ENCODE measurements around the gene MYOM1.
"Not testable (repeated sequence)": the region's sequence is repeated elsewhere in the genome, so short reads cannot be mapped to it uniquely, and the experiment has no call there.

MYOM1 gene

DNA sequence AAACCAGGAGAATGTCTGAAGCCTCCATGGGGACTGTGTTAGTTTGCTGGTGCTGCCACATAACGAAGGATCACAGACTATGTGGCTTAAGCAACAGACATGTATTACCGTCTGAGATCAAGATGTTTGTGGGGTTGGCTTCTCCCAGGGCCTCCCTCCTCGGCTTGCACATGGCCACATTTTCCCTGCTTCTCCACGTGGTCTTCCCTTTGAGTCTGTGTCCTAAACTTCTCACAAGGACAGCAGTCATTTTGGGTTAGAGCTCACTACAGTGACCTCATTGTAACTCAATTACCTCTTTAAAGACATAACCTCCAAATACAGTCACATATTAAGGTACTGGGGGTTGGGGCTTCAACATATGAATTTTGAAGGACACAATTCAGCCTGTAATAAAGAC is 162.2 kb downstream of the MYOM1 start:
- no peak for DNase-seq (ENCODE audit: low spot score)

DNA sequence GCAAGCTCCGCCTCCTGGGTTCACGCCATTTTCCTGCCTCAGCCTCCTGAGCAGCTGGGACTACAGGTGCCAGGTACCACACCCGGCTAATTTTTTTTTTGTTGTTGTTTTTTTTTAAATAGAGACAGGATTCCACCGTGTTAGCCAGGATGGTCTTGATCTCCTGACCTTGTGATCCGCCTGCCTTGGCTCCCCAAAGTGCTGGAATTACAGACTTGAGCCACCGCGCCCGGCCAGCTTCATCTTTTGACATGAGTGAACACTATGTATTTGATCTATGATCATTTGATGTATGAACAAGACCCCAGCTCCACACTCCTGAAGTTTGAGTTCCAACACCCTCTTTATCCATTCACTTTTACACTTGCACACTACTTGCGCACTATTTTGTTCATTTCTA is 163.5 kb downstream of the MYOM1 start:
- no peak for DNase-seq (ENCODE audit: low spot score)

DNA sequence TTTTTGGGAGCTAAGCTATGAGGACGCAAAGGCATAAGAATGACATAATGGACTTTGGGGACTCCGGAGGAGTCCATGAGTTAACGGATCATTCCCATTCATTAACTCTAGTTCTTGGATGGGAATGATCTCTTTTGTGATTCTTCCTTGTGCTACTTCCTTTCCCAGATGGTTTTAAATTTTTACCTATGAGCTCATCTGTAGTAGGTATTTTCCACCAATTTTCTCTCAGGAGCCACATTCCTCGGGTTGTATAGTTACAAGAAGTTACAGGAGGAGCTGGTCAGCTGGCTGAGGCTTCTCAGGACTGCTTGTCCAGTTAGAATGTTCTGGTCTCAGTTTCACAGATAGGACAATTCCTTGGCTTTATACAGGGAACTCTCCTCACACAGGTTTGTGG is 164.0 kb downstream of the MYOM1 start:
- DNase-seq (ENCODE audit: low spot score) = no peak

DNA sequence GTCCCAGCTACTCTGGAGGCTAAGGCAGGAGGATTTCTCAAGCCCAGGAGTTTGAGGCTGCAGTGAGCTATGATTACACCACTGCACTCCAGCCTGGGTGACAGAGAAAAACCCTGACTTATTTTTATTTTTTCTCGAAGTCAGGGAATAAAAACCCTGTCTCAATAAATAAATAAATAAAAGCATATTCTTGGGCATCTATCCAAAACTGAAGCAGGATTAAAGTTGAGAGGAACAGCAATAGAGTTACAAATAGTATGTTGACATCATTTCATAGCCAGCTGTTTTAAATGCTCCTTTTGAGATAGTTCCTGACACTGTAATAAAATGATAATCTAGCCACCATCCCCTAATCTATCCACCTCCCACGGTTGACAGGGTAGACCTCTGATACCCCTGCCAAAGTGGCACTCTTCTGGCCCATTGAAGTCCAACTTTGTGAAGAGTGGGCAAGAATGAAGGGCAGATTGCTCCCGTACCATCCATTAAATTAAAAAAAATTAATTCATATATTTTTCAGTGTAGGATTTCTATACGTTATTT is 164.5 kb downstream of the MYOM1 start:
- no peak for DNase-seq (ENCODE audit: low spot score)

DNA sequence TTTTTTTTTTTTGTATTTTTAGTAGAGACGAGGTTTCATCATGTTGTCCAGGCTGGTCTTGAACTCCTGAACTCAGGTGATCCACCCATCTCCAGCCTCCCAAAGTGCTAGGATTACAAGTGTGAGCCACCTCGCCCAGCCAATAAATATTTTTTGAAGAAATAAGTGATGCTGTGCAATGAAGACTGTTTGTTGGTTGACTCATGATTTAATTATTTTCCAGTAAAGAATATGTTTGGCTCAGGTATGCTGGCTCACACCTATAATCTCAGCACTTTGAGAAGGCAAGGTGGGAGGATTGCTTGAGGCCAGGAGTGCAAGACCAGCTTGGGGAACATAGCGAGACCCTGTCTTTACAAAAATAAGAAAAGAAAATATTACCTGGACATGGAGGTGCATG is 165.0 kb downstream of the MYOM1 start:
- no peak for DNase-seq (ENCODE audit: low spot score)

DNA sequence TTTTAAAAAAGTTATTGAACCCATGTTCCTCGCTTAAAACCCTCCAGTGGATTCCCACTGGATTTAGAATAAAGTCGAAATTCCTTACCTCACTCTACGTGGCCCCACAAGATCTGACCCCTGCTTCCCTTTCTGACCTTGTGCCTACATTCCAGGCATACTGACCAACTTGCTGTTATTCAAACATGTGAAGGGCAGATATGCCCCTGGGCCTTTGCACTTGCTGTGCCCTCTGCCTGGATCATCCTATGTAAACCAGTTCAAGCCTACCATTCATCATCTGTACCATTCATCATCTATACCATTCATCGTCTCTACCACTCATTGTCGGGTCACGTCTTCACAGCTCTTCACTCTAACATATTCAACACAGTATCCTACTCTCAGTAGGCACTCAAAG is 165.6 kb downstream of the MYOM1 start:
- no peak for DNase-seq (ENCODE audit: low spot score)

DNA sequence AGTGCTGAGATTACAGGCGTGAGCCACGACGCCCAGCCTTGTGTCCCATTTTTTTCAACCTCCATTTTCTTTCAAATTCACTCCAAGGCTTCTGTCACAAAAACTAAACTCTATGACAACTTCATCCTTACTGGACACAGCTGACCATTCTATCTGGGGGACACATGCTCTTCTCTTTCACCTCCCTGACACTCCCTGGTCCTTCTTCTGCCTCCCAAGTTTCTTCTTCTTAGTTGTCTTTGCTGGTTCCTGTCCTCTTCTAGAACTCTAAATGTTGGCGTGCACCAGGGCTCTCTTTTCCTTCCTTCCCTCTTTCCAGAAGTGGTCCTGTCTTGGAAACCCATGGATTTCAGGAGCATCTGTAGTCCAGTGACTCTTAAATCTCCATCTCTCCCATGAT is 166.7 kb downstream of the MYOM1 start:
- no peak for DNase-seq (ENCODE audit: low spot score)

DNA sequence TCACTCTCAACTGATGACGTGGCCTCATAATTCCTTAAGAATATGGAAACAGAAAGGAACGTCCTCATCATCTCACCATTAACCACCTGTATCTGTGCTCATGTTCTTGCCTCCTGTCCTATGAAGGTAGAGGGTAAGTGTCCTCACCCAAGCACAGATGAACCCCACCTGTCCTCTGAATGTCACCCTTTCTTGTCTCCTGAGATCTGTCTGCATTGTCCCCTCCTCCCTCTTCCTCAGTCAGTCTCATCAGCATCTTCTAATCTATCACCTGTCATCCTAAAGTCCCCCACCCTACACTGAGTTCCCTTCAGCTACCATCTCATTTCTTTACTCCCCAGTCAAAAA is 167.4 kb downstream of the MYOM1 start:
- no peak for DNase-seq (ENCODE audit: low spot score)

DNA sequence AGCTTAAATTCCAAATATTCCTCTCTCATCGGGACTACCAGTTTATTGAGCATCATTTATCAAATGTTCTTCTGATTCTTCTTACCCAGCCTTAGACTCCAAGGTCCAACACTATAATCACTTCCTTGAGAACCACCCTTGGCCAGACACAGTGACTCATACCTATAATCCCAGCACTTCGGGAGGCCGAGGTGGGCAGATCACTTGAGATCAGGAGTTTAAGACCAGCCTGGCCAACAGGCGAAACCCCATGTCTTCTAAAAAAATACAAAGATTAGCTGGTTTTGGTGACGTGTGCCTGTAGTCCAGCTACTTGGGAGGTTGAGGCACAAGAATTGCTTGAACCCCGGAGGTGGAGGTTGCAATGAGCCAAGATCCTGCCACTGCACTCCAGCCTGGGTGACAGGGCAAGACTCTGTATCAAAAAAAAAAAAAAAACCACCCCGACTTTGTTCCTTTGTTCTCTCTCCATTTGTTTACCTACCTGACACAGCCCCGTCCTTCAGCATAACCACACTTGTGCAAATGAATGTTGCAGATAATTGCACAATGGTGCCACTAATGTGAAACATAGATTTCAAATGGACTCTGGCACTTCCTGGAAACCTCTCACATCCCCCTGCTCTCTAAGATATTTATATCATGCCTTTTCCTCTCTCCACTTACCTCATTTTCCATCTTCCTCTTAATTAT is 167.9 kb downstream of the MYOM1 start:
- no peak for DNase-seq (ENCODE audit: low spot score)

DNA sequence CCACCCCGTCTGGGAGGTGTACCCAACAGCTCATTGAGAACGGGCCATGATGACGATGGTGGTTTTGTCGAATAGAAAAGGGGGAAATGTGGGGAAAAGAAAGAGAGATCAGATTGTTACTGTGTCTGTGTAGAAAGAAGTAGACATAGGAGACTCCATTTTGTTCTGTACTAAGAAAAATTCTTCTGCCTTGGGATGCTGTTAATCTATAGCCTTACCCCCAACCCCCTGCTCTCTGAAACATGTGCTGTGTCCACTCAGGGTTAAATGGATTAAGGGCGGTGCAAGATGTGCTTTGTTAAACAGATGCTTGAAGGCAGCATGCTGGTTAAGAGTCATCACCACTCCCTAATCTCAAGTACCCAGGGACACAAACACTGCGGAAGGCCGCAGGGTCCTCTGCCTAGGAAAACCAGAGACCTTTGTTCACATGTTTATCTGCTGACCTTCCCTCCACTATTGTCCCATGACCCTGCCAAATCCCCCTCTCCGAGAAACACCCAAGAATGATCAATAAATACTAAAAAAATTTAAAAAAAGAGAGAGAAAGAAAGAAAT is 169.8 kb downstream of the MYOM1 start:
- DNase-seq (ENCODE audit: low spot score) = not testable (repeated sequence)

DNA sequence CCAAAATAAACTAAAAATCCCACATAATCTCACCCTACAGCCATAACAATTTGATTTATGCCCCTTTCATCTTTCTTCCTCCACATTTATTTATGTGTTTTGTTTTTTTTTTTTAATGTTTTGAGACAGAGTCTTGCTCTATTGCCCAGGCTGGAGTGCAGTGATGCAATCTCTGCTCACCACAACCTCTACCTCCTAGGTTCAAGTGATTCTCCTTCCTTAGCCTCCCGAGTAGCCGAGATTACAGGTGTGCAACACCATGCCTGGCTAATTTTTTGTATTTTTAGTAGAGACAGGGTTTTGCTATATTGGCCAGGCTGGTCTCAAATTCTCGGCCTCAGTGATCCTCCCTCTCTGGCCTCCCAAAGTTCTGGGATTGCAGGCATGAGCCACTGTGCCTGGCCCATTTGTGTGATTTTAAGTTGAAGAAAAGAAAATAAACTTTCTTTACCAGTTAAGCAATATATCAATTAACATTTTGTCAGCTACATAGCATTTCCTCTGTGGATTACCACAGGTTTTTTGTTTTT is 170.9 kb downstream of the MYOM1 start:
- DNase-seq (ENCODE audit: low spot score) = no peak

DNA sequence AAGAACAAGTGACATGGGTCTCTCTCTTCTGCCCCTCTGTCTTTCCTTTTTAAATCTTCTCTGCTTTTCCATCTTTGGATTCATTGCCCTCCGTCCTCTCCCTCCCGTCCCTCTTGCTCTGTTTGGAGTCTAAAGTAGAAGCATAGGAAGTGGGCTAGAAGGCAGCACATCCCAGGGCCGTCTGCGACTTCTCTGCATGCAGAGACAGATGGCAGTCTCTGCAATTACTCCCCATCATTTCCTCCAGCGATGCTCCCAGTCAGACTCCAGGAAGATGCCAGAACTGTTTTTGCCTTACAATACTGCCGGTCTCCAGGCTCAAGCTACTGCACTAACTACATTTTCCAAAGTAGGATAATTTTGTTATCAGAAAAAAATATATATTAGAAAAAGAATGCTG is 171.6 kb downstream of the MYOM1 start:
- DNase-seq (ENCODE audit: low spot score) = peak; percentile 90

DNA sequence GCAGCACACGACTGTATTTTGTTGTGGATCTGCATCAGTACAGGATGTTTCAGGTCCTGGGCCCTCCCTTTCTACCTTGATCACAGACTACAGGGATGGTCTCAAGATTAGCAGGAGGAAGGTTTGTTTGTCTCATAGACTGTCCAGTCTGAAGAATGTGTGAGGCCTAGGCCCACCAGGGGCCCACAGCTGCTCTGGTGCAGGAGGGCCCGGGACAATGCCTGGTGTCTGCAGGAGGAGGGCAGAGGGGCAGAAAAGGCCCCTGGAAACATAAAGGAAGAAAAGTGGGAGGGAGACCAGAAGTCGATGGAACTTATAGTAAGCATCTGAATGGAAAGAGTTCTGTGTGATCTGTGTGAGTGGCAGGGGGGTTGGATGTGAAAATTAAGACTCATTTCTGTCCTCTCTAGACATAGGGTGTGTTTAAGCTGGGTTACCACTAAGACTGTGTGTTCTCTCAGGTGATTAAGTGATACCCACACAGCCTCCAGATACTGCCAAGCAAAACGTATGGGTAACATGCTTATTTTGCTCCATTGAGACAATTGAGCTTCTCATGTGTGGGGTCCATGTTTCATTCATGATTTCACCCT is 173.5 kb downstream of the MYOM1 start:
- no peak for DNase-seq (ENCODE audit: low spot score)

DNA sequence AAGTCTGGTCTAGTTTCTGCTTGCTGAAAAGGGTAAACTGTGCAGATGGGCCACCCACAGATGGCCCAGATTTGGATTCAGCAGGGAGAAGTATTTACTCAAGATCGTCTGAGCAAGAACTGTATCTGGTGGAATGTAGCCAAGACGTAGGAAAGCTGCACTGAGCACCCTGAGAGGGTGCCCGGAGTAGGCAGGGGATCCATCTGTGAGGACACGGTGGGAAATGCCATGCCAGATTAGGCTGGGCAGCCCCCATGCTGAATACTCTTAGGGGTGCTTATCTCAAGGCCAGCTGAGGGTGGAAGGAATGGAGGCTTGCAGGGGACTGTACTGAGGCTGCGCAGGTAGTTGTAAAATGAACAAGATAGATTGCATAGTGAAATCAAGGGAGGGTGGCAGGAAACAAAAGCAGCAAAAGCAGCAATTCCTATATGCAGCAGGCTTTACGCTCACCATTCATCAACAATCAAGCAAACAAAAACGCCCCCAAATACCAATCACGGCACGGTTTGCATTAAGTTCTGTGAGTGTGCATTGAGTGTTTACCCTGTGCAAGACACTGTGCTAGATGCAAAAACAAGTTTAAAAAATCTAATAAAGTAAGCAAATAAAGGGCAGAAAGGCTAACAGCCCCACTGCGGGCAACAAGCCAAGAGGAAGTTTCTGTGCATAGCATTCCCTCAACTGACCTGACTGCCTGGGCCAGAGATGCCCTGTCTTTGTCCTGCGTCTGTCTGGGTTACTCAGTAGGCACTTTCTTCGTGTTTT is 174.7 kb downstream of the MYOM1 start:
- peak; percentile 67 for DNase-seq (ENCODE audit: low spot score)

DNA sequence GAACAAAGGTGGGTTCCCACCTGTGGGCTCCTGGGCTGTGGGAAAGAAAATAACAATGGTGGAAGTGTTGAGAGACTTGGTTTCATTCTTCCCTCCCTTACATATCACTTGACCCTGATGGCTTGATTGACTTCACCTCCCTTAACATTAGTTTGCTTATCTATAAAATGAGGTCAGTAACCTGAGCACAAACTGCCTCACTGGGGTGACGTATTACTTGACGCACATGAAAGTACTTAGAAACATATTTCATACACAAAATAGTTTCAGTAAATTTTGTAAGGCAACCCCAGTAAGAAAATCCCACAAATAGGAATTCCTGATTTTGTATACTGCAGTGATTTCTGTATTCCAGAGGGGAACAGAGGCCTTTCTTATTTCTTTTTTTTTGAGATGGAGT is 177.4 kb downstream of the MYOM1 start:
- no peak for DNase-seq (ENCODE audit: low spot score)

DNA sequence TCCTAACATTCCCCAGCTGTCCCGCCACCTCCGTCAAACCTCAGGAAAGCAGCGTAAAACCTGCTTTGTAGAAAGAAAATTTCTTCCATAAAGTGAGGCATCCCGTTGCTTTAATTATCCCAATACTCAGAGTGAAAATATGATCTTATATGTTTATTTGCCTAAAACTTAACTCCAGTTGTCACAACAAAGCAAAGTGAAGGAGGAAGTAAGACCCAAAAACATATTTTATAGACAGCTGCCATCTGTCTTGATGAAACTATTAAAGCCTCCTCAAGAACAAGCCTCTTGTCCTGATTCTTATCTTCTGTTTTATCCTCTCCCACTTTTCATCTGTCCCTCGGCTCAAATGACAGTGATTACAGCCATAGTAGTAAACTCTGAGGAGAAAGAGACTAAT is 177.9 kb downstream of the MYOM1 start:
- no peak for DNase-seq (ENCODE audit: low spot score)

DNA sequence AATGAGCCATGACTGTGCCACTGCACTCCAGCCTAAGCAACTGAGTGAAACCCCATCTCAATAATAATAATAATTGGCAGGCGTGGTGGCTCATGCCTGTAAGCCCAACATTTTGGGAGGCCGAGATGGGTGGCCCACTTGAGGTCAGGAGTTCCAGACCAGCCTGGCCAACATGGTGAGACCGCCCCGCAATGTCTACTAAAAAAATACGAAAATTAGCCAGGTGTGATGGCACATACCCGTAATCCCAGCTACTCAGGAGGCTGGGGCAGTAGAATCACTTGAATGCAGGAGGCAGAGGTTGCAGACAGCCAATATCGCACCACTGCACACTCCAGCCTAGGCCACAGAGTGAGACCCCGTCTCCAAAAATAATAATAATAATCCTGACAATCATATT is 178.9 kb downstream of the MYOM1 start:
- no peak for DNase-seq (ENCODE audit: low spot score)

DNA sequence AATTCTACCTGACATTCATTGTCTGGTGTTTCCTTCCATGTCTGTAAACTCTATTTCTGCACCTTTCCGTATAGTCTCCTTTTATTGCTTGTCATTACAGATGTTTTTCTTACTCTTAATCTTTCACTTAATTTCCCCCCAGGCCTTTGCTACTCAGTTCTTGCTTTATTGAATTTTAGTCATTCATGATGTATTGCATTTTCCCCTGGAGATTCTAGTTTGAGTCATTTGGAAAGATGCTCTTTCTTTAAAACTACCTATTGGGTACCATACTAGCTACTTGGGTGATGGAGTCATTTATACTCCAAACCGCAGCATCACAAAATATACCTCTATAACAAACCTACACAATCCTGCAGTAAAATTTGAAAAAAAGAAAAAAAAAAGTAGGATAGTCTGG is 179.6 kb downstream of the MYOM1 start:
- DNase-seq (ENCODE audit: low spot score) = no peak

DNA sequence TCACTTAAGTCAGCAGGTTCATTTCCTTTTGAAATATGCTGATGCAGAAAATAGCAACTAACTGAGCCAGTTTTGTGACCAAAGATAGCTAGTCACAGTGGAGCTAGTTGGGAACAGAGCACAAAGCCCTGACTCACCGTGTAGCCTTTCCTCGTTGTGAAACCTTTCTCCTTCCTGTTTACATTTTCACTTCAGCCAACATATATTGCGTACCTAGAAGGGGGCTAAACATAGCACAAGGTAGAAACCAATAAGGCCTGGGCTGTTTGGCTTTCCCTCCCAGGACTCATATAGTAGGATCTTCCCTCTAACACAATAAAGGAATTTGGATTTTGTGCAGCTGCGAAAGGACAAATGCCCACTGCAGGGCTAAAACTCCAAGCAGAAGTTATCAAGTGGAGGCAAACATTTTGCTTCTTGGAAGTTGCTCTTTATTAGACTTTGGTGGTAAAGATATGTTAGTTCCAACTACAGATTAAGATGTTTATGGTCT is 182.3 kb downstream of the MYOM1 start:
- DNase-seq (ENCODE audit: low spot score) = no peak

DNA sequence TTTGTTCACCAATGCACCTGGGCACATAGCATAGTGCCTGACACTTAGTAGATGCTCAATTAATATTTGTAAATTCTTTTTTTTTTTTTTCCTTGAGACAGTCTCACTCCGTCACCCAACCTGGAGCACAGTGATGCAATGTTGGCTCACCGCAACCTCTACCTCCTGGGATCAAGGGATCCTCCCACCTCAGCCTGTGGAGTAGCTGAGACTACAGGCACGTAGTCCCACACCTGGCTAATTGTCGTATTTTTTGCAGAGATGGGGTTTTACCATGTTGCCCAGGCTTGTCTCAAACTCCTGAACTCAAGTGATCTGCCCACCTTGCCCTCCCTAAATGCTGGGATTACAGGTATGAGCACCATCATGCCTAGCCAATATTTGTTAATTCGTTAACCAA is 183.7 kb downstream of the MYOM1 start:
- DNase-seq (ENCODE audit: low spot score) = no peak

DNA sequence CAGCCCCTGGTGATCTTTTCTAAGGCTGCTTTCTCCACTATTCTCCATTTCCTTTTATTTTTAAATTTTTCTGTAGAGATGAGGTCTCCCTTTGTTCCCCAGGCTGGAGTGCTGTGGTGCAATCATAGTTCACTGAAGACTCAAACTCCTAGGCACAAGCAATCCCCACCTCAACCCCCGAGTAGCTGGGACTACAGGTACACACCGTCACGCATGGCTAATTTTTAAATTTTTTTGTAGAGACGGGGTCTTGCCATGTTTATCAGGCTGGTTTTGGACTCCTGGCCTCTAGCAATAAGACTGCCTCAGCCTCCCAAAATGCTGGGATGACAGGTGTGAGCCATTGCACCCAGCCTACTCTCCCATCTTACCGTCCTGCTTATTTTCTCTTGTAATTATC is 184.1 kb downstream of the MYOM1 start:
- DNase-seq (ENCODE audit: low spot score) = no peak

DNA sequence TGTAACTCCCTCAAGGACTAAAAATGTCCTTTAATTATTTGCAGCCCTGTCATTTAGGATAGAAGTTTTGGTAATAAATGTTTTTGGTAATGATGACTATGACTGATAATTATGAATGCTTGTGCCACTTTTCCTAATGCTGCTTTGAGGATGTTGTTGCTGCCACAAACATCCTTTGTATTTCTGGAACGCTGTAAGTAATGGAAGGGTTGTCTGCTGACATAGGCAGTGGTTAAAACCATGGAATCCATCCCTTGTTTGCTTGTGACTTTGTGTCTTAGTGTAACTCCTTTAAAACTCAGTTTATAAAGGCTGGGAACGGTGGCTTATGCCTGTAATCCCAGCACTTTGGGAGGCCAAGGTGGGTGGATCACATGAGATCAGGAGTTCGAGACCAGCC is 187.0 kb downstream of the MYOM1 start:
- DNase-seq (ENCODE audit: low spot score) = no peak
